Neutrophil (primary cell): ENCODE measurements around the gene RELT.

Source experiments
- H3K27ac ChIP-seq: fragments of 200-600 bp; sonication (generic); 2 replicates; pipeline ENCODE4 v1.5.1; 2016; ENCODE audit warnings: mild to moderate bottlenecking, moderate library complexity
- H3K27me3 ChIP-seq: fragments of 200-600 bp; sonication (generic); 2 replicates; pipeline ENCODE4 v1.6.0; 2016; ENCODE audit warnings: mild to moderate bottlenecking
- H3K36me3 ChIP-seq: fragments of 200-600 bp; sonication (generic); 2 replicates; pipeline ENCODE4 v1.5.1; 2017
- H3K4me1 ChIP-seq, 2 experiments: fragments of 200-600 bp in 1 of 2; sonication (generic) in 1 of 2; 1 replicate in 1 of 2; 2 replicates in 1 of 2; pipeline versions ENCODE4 v1.5.1 to v1.6.1; 2013 to 2016; ENCODE audit warnings: low read depth in 1 of 2, low read length in 1 of 2, mild to moderate bottlenecking in 1 of 2, moderate library complexity in 1 of 2; ENCODE audit not compliant: control insufficient read depth in 1 of 2, insufficient read depth in 1 of 2
- H3K4me3 ChIP-seq, 2 experiments: fragments of 200-600 bp in 1 of 2; sonication (generic) in 1 of 2; 1 replicate in 1 of 2; 2 replicates in 1 of 2; pipeline ENCODE4 v1.5.1; 2013 to 2016; ENCODE audit warnings: low read depth in 1 of 2, low read length in 1 of 2, mild to moderate bottlenecking in 1 of 2, moderate library complexity in 1 of 2
- H3K9me3 ChIP-seq: fragments of 200-600 bp; sonication (generic); 2 replicates; pipeline ENCODE4 v1.5.1; 2016
- TF ChIP-seq, protein P1 (sequence below): fragments of 200-600 bp; sonication (generic); IDR thresholded peaks from 2 replicates; pipeline ENCODE4 v1.5.1; 2016; ENCODE audit warnings: antibody characterized with exemption

Gene RELT

GRCh38 chr11:73380331-73380730 lies 4.1 kb downstream of the RELT start:
- H3K27ac ChIP-seq = peak overlapping the region; percentile 99
- H3K9me3 ChIP-seq = no peaks in the 10 kb centered on the region
- TF ChIP-seq, protein P1, sequence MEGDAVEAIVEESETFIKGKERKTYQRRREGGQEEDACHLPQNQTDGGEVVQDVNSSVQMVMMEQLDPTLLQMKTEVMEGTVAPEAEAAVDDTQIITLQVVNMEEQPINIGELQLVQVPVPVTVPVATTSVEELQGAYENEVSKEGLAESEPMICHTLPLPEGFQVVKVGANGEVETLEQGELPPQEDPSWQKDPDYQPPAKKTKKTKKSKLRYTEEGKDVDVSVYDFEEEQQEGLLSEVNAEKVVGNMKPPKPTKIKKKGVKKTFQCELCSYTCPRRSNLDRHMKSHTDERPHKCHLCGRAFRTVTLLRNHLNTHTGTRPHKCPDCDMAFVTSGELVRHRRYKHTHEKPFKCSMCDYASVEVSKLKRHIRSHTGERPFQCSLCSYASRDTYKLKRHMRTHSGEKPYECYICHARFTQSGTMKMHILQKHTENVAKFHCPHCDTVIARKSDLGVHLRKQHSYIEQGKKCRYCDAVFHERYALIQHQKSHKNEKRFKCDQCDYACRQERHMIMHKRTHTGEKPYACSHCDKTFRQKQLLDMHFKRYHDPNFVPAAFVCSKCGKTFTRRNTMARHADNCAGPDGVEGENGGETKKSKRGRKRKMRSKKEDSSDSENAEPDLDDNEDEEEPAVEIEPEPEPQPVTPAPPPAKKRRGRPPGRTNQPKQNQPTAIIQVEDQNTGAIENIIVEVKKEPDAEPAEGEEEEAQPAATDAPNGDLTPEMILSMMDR = no peak
- peaks cover 88 to 89% of the 10 kb centered on the region in 2 experiments for H3K4me1 ChIP-seq
- no peaks in the 10 kb centered on the region for H3K27me3 ChIP-seq
- peaks cover 23% of the 10 kb centered on the region for H3K36me3 ChIP-seq
- H3K4me3 ChIP-seq = peak overlapping the region; percentile 80 to 96

GRCh38 chr11:73380897-73381410 lies 4.8 kb downstream of the RELT start:
- Histone ChIP-seq H3K27me3 (no peaks in the 10 kb centered on the region), H3K4me3 (peak overlapping the region; percentile 80 to 96), H3K4me1 (peaks cover 88 to 89% of the 10 kb centered on the region in 2 experiments), H3K9me3 (no peaks in the 10 kb centered on the region), H3K27ac (peak overlapping the region; percentile 99), H3K36me3 (peaks cover 23% of the 10 kb centered on the region)
- TF ChIP-seq, protein P1 = no peak

DNA sequence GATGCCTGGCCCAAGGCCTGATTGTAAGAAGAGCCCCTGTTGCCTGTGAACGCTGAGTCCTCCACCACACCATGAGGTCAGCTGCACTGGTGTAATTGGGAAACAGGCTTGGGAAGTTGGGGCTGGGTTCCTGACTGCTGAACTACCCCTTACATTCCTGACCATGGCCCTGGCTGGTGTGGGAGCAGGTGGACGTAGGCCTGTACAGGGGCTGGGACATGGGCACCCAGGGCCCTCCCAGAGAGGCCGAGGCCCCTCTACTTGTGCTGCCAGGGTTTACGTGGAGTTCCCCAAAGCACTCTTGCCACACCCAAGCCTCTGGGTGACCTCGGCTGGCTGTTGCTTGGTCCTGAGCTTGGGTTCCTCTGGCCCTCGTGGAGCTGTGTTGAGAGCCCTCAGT lies 5.4 kb downstream of the RELT start:
- H3K9me3 ChIP-seq = no peaks in the 10 kb centered on the region
- H3K4me1 ChIP-seq = peaks cover 93 to 95% of the 10 kb centered on the region in 2 experiments
- peak overlapping the region; percentile 99 for H3K27ac ChIP-seq
- H3K36me3 ChIP-seq = peaks cover 23% of the 10 kb centered on the region
- TF ChIP-seq, protein P1 = no peak
- H3K4me3 ChIP-seq = peak overlapping the region; percentile 80 to 96
- no peaks in the 10 kb centered on the region for H3K27me3 ChIP-seq

- peaks cover 99 to 100% of the 10 kb centered on the region in 2 experiments for H3K4me1 ChIP-seq
- TF ChIP-seq, protein P1 = no peak
- peak overlapping the region; percentile 99 for H3K27ac ChIP-seq
These were observed 6.0 kb downstream of the RELT start for GRCh38 chr11:73382183-73382582.

DNA sequence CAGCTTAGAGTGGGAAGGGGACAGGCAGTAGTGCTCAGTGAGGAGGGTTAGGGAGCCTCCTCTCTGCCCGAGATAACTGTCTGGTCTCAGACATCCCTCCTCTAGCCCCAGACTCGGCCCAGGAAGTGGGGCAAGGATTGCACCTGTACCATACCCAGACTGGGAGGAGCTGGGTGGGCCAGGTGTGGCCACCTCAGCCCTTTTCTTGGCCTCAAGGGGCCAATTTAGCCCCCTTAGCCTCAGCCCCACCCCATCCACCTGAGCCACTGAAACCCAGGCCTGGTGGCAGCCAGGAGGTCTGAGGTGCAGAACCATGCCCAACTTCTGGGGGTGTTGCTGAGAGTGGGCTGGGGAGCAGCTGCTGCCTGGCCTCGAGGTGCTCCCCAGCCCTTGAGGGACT lies 6.5 kb downstream of the RELT start:
- Histone ChIP-seq H3K9me3 (no peaks in the 10 kb centered on the region), H3K27ac (peak overlapping the region; percentile 99), H3K4me3 (peak overlapping the region; percentile 80 to 96), H3K36me3 (peaks cover 23% of the 10 kb centered on the region), H3K27me3 (no peaks in the 10 kb centered on the region), H3K4me1 (peaks cover 100% of the 10 kb centered on the region in 2 experiments)
- TF ChIP-seq, protein P1 = no peak

More at GRCh38 chr11:73382183-73382582, 6.0 kb downstream of the RELT start:
- Histone ChIP-seq H3K9me3 (no peaks in the 10 kb centered on the region), H3K4me3 (peak overlapping the region; percentile 80 to 96), H3K27me3 (no peaks in the 10 kb centered on the region), H3K36me3 (peaks cover 23% of the 10 kb centered on the region)
